GM18508 (cell line): Measurements from ENCODE around the gene IFNL3.
"Not testable (repeated sequence)": the region's sequence is repeated elsewhere in the genome, so short reads cannot be mapped to it uniquely, and the experiment has no call there.

Source experiments
- ATAC-seq: cut with Tn5 transposase; IDR thresholded peaks from one replicate; pipeline ENCODE4 v1.9.1; 2021; ENCODE audit warnings: moderate number of reproducible peaks; ENCODE audit not compliant: insufficient read depth, unreplicated experiment

Gene IFNL3

GRCh38 chr19:39244410-39245100 is at the start of gene IFNL3:
Gene IFNL3, minus strand, starts transcription at chr19:39245006. Its CDS starts 39 bp downstream, at chr19:39244967.
- not testable (repeated sequence) for ATAC-seq

DNA sequence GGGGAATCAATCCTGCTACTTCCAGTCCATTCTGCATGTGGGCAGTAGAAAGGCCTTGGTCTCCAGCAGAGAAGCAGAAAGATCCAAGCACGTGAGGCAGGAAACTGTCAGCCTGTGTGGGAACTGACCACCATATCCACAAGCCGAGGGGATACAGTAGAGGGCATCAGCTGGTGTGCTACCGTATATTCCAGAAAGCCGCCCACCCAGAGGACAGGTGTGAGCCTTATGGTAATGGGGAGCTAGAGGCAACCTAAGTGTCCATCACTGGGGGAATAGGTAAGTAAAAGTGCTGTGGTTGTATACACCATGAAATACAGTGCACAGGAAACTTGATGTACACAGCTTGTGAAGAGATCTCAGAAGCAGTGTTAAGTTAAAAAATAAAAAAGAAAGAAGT is 48.6 kb upstream of the IFNL3 start:
- no peak for ATAC-seq

- ATAC-seq, result no peak
Observed at GRCh38 chr19:39284032-39284431, 39.2 kb upstream of the IFNL3 start.

DNA sequence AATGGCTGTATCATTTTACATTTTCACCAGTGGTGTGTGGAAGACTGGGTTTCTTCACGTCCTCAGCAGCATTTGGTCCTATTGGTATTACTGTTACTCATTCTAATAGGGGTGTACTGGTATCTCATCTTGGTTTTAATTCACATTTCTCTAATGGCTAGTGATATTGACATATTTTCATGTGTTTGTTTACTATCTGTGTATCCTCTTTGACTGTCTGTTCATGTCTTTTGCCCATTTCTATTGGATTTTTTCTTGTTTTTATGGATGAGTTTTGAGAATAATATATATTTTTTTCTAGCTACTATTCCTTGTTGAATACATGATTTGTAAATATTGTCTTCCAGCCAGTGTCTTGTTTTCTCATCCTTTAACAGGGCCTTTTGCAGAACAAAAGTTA is 37.2 kb upstream of the IFNL3 start:
- no peak for ATAC-seq

DNA sequence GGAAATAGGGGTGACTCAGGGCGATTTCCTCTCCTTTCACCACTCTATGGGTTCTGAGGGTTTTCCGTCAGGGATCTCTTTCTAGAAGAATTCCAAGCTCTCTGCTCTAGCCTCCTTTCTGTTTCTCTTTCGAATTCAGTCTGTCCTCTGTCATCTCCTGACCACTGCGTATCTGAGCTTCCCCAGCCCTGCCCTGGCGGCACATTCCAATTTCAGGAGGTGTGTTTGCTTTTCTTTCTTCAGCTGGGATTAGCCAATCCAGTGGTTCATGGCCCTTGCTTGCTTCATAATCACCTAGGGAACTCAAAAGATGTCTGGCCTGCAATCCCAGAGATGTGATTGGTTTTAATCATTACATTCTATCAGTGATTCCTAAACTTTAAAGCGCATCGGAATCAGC is 32.8 kb upstream of the IFNL3 start:
- ATAC-seq, result no peak

- no peak for ATAC-seq
Observed at GRCh38 chr19:39276740-39277139, 31.9 kb upstream of the IFNL3 start.

DNA sequence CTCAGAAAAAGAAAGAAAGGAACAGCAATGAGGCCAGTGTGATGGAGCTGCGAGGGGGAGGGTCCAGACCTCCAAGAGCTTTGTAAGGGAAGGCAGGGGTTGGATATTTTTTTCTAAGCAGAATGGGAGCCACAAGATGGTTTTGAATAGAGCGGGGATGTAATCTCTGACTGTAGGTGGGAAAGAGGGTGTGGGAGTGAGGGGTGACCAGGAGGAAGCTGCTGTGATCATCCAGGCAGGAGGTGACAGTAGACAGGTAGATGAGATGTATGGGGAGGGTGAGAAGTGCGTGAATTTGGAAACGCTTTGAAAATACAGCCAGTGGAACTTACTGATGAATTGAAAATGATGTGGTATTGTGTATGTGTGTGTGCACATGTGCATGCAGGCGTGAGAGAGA is 30.8 kb upstream of the IFNL3 start:
- no peak for ATAC-seq

DNA sequence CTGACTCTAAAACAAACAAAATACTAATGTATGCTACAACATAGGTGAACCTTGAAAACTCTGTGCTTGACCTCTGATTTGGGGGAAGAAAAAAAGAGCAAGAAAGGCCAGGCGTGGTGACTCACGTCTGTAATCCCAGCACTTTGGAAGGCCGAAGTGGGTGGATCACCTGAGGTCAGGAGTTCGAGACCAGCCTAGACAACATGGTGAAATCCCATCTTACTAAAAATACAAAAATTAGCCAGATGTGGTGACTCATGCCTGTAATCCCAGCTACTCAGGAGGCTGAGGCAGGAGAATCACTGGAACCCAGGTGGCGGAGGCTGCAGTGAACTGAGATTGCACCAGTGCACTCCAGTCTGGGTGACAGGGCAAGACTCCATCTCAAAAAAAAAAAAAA is 29.1 kb upstream of the IFNL3 start:
- not testable (repeated sequence) for ATAC-seq

DNA sequence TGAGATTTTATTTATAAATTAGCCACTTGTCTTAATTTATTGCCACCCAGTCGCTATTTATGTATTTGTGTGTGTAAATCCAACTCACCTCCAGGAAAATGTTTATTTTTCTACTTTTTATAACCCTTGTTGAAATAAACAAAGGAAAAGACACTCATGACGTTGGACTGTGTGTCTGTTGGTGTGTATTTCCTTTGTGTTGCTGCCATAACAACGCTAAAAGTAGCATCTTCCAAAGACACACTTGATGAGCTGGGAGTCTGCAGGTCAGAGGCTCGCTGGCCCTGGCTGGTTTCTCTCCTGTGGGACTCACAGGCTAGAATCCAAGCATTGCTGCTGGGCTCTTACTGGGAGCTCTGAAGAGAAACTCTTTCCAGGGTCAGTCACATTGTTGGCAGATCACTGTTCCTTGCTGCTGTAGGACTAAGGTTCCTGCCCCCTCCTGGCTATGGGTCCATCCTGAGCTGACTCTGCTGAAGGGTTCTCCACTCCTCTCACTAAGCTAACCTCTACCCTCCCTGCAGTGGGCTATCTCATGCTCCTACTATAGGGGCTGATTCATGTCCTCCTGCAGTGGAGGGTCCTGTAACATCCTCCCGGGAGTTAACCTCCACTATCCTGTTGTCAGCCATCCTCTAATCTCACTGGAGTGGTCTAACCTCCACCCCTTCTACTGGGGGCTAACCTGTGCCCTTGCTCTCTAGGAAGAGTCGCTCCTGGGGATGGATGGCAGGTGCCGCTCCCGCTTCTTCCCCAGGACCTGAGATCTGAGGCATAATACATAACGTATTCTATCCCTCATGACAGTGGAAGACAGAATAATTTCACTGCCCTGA is 25.4 kb upstream of the IFNL3 start:
- ATAC-seq, result no peak

GRCh38 chr19:39269369-39269768 is 24.6 kb upstream of the IFNL3 start:
- not testable (repeated sequence) for ATAC-seq

DNA sequence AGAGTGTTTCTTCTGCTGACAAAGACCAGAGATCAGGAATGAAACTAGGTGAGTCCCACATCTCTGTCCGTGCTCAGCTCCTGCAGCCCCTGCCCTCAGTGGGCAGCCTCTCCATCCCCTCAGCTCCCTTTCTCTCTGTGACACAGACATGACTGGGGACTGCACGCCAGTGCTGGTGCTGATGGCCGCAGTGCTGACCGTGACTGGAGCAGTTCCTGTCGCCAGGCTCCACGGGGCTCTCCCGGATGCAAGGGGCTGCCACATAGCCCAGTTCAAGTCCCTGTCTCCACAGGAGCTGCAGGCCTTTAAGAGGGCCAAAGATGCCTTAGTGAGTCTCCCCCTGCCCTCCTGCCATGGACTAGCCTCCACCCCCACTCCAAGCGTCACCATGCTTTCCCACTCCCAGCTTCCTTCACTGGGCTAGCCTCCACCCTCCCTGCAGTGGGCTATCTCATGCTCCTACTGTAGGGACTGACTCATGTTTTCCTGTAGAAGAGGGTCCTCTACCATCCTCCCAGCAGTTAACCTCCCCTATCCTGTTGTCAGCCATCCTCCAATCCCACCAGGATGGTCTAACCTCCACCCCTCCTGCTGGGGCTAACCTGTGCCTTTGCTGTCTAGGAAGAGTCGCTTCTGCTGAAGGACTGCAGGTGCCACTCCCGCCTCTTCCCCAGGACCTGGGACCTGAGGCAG is 23.9 kb upstream of the IFNL3 start:
- not testable (repeated sequence) for ATAC-seq

- not testable (repeated sequence) for ATAC-seq
Observed at GRCh38 chr19:39268085-39268484, 23.3 kb upstream of the IFNL3 start, which contains the start of gene IFNL2. Gene IFNL2, plus strand, starts transcription at chr19:39268396. Its CDS starts 173 bp downstream, at chr19:39268569.

DNA sequence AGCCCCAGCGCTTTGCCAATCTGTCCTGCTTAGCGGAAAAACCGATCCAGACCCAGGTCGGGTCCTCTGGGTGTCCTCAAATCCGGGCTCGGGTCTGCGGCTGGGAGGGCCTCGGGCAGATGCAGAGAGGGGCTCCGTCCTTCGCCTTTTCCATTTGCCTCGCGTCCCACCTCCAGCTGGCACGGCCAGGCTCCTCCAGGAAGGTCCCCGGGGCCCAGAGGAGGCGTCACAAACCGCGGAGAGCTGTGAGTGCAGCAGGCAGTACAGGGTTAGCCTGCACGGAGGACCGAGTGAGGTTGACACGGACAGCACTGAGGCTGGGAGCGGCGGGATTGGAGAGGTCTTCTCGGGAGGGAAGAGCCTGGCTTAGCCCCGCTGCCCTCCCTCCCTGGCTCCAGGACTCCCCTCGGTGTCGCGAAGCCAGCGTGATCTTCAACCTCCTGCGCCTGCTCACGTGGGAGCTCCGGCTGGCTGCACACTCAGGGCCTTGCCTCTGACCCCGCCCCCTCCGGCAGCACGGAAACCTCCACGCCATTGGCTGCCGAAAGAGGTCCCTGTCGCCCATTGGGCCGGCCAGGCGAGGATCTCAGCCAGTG is 20.6 kb upstream of the IFNL3 start:
- ATAC-seq, result no peak

DNA sequence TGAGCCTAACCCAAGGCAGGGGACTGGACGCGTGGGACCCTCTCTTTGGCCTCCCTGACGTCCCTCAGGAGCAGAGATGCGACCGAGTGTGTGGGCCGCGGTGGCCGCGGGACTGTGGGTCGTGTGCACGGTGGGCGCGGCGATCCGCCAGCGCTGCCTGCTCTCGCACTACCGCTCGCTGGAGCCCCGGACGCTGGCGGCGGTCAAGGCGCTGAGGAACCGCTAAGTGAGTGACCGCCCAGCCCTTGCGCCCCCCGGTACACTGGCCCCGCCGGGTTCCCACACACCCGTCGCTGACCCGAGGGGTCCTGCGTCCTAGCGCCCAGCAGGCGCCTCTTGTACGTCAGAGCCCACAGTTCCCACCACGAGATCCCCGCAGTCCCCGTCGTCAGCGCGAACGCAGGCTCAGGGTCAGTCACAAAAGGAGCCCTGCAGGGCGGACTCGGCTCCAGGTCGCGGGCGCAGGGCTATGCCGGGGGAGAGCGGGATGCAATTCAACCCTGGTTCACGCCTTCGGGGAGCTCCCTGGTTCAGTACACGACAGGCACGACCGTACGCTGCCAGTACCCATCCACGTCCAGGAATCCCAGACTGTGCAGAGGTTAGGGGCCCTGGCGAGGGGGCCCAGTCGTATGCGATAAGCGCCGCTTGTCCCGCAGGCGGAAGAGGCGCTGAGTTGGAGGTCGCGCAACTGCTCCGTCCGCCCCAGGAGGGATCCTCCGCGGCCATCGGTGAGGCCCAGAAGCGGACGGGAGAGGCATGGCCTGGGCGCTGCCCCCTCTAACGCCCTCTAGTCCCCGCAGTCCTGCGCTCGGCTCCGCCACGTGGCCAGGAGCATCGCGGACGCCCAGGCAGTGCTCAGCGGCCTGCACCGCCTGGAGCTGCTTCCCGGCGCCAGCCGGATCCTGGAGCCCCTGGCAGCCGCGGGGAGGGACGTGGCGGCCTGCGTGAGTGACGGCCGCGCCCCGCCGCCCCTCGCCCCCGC is 19.8 kb upstream of the IFNL3 start:
- ATAC-seq, result no peak

GRCh38 chr19:39263912-39264305 is 19.1 kb upstream of the IFNL3 start:
- no peak for ATAC-seq

DNA sequence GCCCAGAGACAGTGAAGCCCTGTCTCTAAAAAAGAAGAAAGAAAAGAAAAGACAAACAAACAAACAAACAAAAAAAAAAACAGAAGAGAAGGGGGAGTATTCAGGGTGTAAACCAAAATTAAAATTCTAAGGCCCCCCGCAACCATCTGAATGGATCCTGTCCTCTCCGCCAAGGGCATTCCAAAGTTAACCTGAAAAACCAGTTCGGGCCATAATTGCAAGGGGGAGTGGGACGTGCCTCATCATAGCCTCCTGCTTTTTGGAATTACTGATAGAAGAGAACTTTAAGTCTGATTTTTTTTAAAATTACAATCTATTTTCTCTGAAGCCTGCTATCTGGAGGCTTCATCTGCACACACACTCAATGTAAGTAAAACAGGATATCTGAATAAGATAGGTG is 17.7 kb upstream of the IFNL3 start:
- no peak for ATAC-seq

DNA sequence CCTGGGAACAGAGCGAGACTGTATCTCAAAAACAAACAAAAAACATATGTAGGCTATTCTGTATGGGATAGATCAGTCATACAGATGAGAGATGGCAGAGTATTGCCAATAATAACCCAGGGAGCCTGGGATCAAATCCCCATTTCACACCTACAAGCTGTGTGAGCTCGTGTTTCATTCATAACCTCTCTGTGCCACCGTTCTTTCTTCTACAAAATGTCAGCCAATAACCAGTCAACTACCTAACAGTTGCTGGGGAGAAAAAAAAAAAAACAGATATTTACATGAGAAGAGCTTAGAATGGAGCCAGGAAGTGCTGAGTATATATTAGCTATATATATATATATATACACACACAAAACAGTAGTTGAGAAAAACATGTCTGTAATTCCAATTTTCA is 16.9 kb upstream of the IFNL3 start:
- no peak for ATAC-seq

GRCh38 chr19:39257227-39257626 is 12.4 kb upstream of the IFNL3 start:
- ATAC-seq, result no peak

GRCh38 chr19:39254531-39255345 is 9.9 kb upstream of the IFNL3 start:
- ATAC-seq, result no peak
